ENCODE results near the gene ZFPM1. TPM values are rescaled to one million over a fixed set of nuclear protein-coding genes. Genes with fewer than 3 reads are reported as not detected.

Gene ZFPM1
- total and polyA plus RNA-seq, 12 donors, result 0.37 to 23.8 (median 3.5) TPM

- H3K9me3 ChIP-seq (replicated peaks in 1 of 3), result no peaks in the 10 kb centered on the region
- H3K4me1 ChIP-seq (replicated peaks in 1 of 2), result no peaks in the 10 kb centered on the region
- peak overlapping the region in 1 of 5 donors; percentile 26 for H3K27ac ChIP-seq
- intact Hi-C loops (cut with DNase I), result no loop called here
- WGBS, 4 donors, result 84 to 89% (median 87%) methylated on average over 5 to 12 of the region's 12 CpGs; no CpG with 5 or more reads in 1 of the 4 donors
- TF ChIP-seq POLR2A (IDR thresholded peaks at IDR 0.05), result no peak
- TF ChIP-seq CTCF (IDR thresholded peaks at IDR 0.05), result no peak
- no peaks in the 10 kb centered on the region for H3K36me3 ChIP-seq (replicated peaks in 1 of 2)
- DNase-seq, result no peak
- H3K27me3 ChIP-seq, result no peaks in the 10 kb centered on the region
- H3K4me3 ChIP-seq, result no peak overlapping the region
Observed at GRCh38 chr16:88509749-88510069, 56.6 kb downstream of the ZFPM1 start.

GRCh38 chr16:88510091-88510994 lies 57.3 kb downstream of the ZFPM1 start:
- peak overlapping the region in 1 of 5 donors; percentile 38 for H3K27ac ChIP-seq
- DNase-seq, result no peak
- no peaks in the 10 kb centered on the region for H3K36me3 ChIP-seq (replicated peaks in 1 of 2)
- no peaks in the 10 kb centered on the region for H3K9me3 ChIP-seq (replicated peaks in 1 of 3)
- intact Hi-C loops (cut with DNase I), result no loop called here
- no peaks in the 10 kb centered on the region for H3K27me3 ChIP-seq
- no peak overlapping the region for H3K4me3 ChIP-seq
- H3K4me1 ChIP-seq (replicated peaks in 1 of 2), result no peaks in the 10 kb centered on the region
- no peak for TF ChIP-seq CTCF (IDR thresholded peaks at IDR 0.05)
- no peak for TF ChIP-seq POLR2A (IDR thresholded peaks at IDR 0.05)
- WGBS, 4 donors, result 83 to 86% (median 84%) methylated on average over 14 to 26 of the region's 26 CpGs

GRCh38 chr16:88511060-88511459 lies 58.0 kb downstream of the ZFPM1 start:
- no peaks in the 10 kb centered on the region for H3K36me3 ChIP-seq (replicated peaks in 1 of 2)
- no peaks in the 10 kb centered on the region for H3K9me3 ChIP-seq (replicated peaks in 1 of 3)
- TF ChIP-seq POLR2A (IDR thresholded peaks at IDR 0.05) (no peak), CTCF (IDR thresholded peaks at IDR 0.05) (no peak)
- no peaks in the 10 kb centered on the region for H3K4me1 ChIP-seq (replicated peaks in 1 of 2)
- DNase-seq, result no peak
- intact Hi-C loops (cut with DNase I), result no loop called here
- no peak overlapping the region for H3K4me3 ChIP-seq
- 89 to 97% (median 96%) methylated on average over 5 to 7 of the region's 7 CpGs; no CpG with 5 or more reads in 1 of the 4 donors for WGBS, 4 donors
- peak overlapping the region in 1 of 5 donors; percentile 38 for H3K27ac ChIP-seq
- no peaks in the 10 kb centered on the region for H3K27me3 ChIP-seq

- WGBS, 4 donors, result 87 to 100% (median 92%) methylated on average over 1 to 14 of the region's 14 CpGs; no CpG with 5 or more reads in 1 of the 4 donors
- DNase-seq, result no peak
- Histone ChIP-seq H3K4me3 (no peak overlapping the region), H3K36me3 (replicated peaks in 1 of 2) (no peaks in the 10 kb centered on the region), H3K27ac (peak overlapping the region in 1 of 5 donors; percentile 41), H3K9me3 (replicated peaks in 1 of 3) (no peaks in the 10 kb centered on the region), H3K27me3 (no peaks in the 10 kb centered on the region), H3K4me1 (replicated peaks in 1 of 2) (no peaks in the 10 kb centered on the region)
- intact Hi-C loops (cut with DNase I), result no loop called here
- no peak for TF ChIP-seq POLR2A (IDR thresholded peaks at IDR 0.05)
- no peak for TF ChIP-seq CTCF (IDR thresholded peaks at IDR 0.05)
Observed at GRCh38 chr16:88511906-88512305, 58.8 kb downstream of the ZFPM1 start.
